ENCODE measurements around the gene PRKN.

Gene PRKN

DNA sequence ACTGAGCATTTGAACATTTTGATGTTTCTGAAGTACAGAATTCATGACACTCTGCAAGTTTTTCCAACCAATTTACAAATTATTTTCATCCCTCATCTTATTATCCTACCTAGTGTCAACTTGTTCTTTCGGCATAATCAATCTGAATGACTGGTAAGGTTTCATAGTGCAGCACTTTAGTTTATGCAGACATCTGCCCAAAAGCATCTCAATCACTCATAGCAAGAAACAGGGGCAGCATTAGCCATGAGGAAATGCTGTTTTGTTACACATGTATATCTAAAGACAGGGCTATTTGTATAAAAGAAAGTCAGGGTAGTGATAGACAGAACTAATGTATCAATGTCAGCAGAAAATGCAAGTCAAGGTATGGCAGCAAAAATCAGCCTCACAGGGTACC is 1075.6 kb downstream of the PRKN start (continued):
- no peak for TF ChIP-seq ZNF776 (tag by site-specific recombination; IDR thresholded peaks at IDR 0.05; ENCODE audit: borderline replicate concordance)
- no peak for TF ChIP-seq ZNF133 (tag by site-specific recombination; IDR thresholded peaks at IDR 0.05)
- TF ChIP-seq HOXD13 (CRISPR knock-in tag; IDR thresholded peaks at IDR 0.05; ENCODE audit: borderline replicate concordance): no peak
- no peak for TF ChIP-seq MEIS1 (CRISPR knock-in tag; IDR thresholded peaks at IDR 0.05; ENCODE audit: borderline replicate concordance)
- no peak for TF ChIP-seq ZNF112 (tag by site-specific recombination; IDR thresholded peaks at IDR 0.05)
- TF ChIP-seq ZNF366 (tag by site-specific recombination; conservative IDR thresholded peaks at IDR 0.05): no peak
- TF ChIP-seq ZSCAN23 (tag by site-specific recombination; IDR thresholded peaks at IDR 0.05): no peak
- TF ChIP-seq ZFP69B (tag by site-specific recombination; IDR thresholded peaks at IDR 0.05): no peak
- no peak for TF ChIP-seq ZNF596 (tag by site-specific recombination; IDR thresholded peaks at IDR 0.05)

DNA sequence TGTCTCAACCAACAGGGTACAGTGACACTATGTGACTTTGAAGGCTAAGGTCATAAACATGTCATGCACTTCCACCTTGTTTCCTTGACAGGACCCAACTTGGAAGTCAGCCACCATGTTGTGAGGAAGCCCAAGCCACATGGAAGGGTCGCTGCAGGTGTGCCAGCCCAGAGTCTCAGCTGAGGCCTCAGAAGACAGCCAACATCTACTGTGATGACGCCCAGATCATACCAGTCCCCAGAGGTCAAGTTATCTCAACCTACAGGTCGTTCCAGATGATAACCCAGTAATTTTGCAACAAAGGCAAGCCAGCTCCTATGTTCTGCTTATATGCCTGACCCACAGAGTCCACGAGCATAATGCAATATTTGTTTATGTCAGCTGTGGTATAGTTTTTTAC is 1077.7 kb downstream of the PRKN start:
- TF ChIP-seq ZNF664 (tag by site-specific recombination; IDR thresholded peaks at IDR 0.05) (no peak), ZNF175 (tag by site-specific recombination; IDR thresholded peaks at IDR 0.05) (no peak), ZBTB17 (tag by site-specific recombination; IDR thresholded peaks at IDR 0.05) (no peak), ZNF211 (tag by site-specific recombination; IDR thresholded peaks at IDR 0.05; ENCODE audit: low read depth) (no peak), KLF8 (tag by site-specific recombination; IDR thresholded peaks at IDR 0.05) (no peak), ZNF416 (tag by site-specific recombination; IDR thresholded peaks at IDR 0.05) (no peak), ZNF16 (tag by site-specific recombination; IDR thresholded peaks at IDR 0.05; ENCODE audit: low read depth) (no peak), OSR2 (tag by site-specific recombination; IDR thresholded peaks at IDR 0.05) (no peak), ZNF140 (tag by site-specific recombination; IDR thresholded peaks at IDR 0.05) (no peak), MEIS1 (CRISPR knock-in tag; IDR thresholded peaks at IDR 0.05; ENCODE audit: borderline replicate concordance) (no peak), EGR2 (tag by site-specific recombination; IDR thresholded peaks at IDR 0.05; ENCODE audit: low read depth) (no peak), ZNF114 (tag by site-specific recombination; IDR thresholded peaks at IDR 0.05) (no peak), ZNF433 (tag by site-specific recombination; IDR thresholded peaks at IDR 0.05; ENCODE audit: low read depth) (no peak), ZNF223 (tag by site-specific recombination; IDR thresholded peaks at IDR 0.05) (no peak), ZNF404 (tag by site-specific recombination; IDR thresholded peaks at IDR 0.05) (no peak)
- TF ChIP-seq, protein P1, sequence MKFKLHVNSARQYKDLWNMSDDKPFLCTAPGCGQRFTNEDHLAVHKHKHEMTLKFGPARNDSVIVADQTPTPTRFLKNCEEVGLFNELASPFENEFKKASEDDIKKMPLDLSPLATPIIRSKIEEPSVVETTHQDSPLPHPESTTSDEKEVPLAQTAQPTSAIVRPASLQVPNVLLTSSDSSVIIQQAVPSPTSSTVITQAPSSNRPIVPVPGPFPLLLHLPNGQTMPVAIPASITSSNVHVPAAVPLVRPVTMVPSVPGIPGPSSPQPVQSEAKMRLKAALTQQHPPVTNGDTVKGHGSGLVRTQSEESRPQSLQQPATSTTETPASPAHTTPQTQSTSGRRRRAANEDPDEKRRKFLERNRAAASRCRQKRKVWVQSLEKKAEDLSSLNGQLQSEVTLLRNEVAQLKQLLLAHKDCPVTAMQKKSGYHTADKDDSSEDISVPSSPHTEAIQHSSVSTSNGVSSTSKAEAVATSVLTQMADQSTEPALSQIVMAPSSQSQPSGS (tag by site-specific recombination; IDR thresholded peaks at IDR 0.05; ENCODE audit: low read depth): no peak
- TF ChIP-seq, protein P2, sequence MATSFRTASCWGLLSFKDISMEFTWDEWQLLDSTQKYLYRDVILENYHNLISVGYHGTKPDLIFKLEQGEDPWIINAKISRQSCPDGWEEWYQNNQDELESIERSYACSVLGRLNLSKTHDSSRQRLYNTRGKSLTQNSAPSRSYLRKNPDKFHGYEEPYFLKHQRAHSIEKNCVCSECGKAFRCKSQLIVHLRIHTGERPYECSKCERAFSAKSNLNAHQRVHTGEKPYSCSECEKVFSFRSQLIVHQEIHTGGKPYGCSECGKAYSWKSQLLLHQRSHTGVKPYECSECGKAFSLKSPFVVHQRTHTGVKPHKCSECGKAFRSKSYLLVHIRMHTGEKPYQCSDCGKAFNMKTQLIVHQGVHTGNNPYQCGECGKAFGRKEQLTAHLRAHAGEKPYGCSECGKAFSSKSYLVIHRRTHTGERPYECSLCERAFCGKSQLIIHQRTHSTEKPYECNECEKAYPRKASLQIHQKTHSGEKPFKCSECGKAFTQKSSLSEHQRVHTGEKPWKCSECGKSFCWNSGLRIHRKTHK (tag by site-specific recombination; IDR thresholded peaks at IDR 0.05): no peak
- TF ChIP-seq, protein P3, sequence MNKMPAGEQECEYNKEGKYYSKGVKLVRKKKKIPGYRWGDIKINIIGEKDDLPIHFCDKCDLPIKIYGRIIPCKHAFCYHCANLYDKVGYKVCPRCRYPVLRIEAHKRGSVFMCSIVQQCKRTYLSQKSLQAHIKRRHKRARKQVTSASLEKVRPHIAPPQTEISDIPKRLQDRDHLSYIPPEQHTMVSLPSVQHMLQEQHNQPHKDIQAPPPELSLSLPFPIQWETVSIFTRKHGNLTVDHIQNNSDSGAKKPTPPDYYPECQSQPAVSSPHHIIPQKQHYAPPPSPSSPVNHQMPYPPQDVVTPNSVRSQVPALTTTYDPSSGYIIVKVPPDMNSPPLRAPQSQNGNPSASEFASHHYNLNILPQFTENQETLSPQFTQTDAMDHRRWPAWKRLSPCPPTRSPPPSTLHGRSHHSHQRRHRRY (tag by site-specific recombination; IDR thresholded peaks at IDR 0.05): no peak
- H3K4me3 ChIP-seq (ENCODE audit: low read depth, low read length): no peak overlapping the region
- H3K36me3 ChIP-seq (ENCODE audit: control insufficient read depth in 2 of 2, insufficient read depth in 1 of 2, low read length in 2 of 2): no peaks in the 10 kb centered on the region
- no peaks in the 10 kb centered on the region for H3K4me1 ChIP-seq (ENCODE audit: control insufficient read depth, insufficient read depth, low read length)
- POLR2A ChIA-PET: no interaction called here
- no peaks in the 10 kb centered on the region for H3K9me3 ChIP-seq (ENCODE audit: control insufficient read depth, insufficient read depth, low read depth, low read length)
- H3K27ac ChIP-seq (ENCODE audit: extremely low read depth, low read depth, low read length): no peak overlapping the region
- CTCF ChIA-PET: no interaction called here
